ENCODE measurements around the gene PROCR.
A peak's percentile ranks its signal among the peaks of the same experiment; 100 is the strongest.
"Not testable (repeated sequence)": the region's sequence is repeated elsewhere in the genome, so short reads cannot be mapped to it uniquely, and the experiment has no call there.

The PROCR gene

DNA sequence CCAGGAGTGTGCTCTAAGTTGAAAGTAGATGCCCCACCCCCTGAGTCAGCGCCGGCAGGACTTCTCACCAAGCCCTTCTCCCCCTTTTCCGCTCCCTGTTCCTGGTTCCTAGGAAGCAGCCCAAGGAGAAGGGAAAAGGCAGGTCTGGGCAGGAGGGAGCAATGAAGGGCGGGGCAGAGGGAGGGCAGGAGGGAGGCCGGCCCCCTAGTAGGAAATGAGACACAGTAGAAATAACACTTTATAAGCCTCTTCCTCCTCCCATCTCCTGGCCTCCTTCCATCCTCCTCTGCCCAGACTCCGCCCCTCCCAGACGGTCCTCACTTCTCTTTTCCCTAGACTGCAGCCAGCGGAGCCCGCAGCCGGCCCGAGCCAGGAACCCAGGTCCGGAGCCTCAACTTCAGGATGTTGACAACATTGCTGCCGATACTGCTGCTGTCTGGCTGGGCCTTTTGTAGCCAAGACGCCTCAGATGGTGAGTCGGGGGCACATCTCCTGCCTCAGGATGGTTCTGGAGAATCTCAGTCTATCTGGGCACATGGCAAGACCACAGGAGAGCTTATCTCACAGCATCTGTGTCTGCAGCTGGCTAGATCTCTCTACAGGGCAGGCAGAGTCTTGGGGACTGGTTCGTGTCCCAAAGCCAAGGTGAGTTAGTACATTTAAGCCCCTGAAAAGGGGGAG, at the start of gene PROCR:
Gene PROCR (plus strand): TSS at position 320 of the 681 bp plus-strand sequence. CDS start 83 bp downstream, at position 403.
- DNase-seq (ENCODE audit: low read depth in 2 of 2) = no peak

DNA sequence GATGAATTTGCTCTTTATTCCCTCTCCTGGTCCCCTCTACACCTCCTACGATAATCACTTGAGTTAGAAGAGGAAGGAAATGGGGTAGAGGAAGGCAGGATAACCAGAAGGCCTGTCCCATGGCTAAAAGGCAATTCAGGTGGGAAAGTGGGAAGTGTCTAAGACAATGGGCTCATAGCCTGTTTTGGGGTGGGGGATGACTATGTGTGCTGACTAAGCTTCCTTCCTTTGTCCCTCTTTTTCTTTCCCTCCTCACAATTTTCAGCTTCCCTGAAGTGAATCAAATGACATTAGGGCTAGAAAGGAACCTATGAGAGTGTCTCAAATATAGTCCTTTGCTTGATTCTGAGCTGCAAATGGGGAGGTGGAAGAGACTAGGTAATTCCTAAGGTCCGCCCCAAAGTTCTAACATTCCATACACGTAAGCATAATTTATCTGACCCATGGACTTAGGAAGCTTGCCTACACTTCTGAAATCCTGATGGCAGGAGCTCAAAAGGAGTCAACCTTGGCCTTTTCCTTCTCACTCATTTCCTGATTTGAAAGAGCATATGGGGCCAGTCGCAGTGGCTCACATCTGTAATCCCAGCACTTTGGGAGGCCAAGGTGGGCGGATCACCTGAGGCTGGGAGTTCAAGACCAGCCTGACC, 49.0 kb upstream of the PROCR start:
- DNase-seq (ENCODE audit: low read depth in 2 of 2) = no peak

DNA sequence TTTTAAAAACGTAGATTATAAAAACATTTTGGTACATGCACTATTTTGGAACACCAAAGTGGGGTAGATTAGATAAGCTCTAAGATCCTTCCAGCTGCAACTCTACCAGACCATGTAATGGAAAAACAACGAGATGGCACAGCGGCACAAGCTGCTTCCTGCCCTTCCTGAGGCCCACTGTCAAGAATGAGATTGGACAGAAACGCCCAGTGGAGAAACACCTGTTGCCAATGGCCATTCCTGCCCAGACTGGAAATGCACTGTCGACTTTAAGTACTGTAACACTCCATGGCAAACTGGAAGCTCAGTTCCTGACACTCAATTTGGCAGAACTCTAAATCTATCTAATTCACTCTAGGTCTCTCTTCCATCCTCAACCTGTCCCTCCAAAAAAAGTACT, 46.1 kb upstream of the PROCR start:
- DNase-seq (ENCODE audit: low read depth in 2 of 2) = no peak

- DNase-seq (ENCODE audit: low read depth in 2 of 2) = no peak
Observed at GRCh38 chr20:35129647-35130069, 42.2 kb upstream of the PROCR start.

DNA sequence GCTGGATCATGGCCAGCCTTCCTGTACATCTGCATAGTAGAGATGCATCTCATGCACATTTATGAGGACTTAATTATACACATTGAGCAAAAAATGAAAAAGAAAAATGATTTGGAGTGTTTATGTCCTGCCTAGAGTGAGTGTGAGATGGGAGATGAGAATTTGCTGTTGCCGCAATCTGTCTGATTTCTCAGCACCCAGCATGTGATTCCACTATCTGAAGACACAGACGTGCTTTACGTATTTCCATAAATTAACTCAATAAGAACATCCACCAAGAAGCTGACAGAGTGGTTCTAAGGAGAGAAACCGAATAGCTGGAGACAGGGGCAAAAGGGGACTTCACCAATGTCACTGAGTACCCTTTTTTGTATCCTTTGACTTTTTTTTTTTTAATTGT, 39.9 kb upstream of the PROCR start:
- no peak for DNase-seq (ENCODE audit: low read depth in 2 of 2)

- DNase-seq (ENCODE audit: low read depth in 2 of 2) = no peak
Observed at GRCh38 chr20:35133031-35133430, 38.8 kb upstream of the PROCR start.

DNA sequence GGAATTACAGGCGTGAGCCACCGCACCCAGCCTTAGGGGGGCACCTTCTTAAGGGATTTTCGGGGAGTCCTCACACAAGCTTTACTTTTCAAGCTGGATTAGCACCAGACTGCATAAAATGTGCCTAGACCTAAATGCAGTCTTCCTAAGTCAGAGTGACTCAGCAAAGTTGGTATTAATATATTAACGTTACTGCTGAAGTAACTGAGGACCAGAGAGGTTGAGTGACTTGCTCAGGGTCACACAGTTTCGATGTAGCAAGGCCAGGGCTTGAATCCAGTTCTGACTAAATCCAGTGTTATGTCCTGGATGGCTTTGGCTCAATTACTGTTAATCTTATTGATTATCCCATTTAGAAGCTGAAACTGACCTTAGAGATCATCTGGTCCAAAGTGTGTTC, 38.1 kb upstream of the PROCR start:
- no peak for DNase-seq (ENCODE audit: low read depth in 2 of 2)

DNA sequence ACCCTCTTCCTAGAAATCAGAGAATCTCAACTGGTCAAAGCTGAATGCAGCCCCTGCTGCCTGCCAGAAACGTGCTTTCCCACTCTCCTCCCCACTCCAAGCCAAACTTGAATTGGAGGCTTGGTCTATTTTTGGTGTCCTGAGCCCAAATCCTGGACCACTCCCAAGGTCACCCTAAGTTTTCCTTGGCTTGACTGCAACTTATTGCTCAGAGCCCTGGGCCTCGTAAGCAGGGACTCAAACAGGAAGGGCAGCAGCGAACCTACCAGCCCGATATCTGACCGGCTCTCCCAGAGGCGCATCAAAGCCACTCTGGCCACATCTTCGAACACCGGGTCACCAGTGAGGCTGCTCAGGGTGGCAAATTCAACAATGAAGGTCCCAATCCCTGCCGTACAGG, 37.4 kb upstream of the PROCR start:
- no peak for DNase-seq (ENCODE audit: low read depth in 2 of 2)

DNA sequence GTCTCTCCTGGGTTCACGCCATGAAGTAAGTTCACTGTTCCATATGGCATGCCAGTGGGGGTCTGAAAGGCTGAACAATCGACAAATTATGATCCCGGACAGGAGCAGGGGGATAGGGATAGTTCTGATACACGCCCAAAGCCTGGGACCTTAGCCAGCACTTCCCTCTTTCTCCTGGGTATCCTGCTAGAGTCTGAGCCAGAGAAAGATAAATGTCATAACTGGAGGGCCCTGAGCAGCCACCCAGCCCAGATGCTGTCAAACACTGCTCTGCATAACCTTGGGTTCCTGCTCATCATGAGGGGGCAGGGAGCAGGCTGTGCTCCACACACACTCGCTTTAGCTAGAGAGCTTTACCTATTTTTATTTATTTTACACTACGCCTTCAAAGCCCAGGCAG, 37.0 kb upstream of the PROCR start:
- no peak for DNase-seq (ENCODE audit: low read depth in 2 of 2)

DNA sequence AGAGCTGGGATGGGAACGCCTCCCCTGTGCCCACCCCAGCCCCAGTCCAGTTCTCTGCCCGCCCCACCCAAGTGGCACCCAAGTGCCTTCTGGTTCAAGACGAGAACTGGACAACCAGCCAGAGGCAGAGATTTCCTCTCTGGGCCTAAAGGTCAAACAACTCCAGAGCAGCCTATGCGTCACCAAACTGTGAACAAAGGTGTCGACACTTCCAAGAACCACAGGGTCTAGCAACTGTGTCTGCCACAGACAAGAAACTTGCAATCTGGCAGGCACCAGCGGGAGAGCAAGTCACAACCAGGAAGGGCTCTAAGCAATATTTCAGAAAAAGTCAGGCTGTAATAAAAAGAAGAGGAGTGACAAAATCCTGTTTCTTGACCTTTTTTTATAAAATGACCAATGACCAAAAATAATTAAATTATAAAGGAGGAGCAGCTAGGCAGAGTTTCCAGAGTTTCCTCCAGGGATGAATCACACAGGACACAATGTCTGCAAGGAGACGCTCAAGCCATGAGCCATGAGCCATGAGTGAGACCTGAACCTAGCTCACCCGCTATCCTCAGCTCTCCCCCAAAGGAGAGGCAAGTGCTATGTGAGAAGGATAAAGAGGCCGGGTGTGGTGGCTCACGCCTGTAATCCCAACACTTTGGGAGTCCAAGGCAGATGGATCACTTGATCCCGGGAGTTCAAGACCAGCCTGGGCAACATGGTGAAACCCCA, 35.8 kb upstream of the PROCR start:
- no peak for DNase-seq (ENCODE audit: low read depth in 2 of 2)

DNA sequence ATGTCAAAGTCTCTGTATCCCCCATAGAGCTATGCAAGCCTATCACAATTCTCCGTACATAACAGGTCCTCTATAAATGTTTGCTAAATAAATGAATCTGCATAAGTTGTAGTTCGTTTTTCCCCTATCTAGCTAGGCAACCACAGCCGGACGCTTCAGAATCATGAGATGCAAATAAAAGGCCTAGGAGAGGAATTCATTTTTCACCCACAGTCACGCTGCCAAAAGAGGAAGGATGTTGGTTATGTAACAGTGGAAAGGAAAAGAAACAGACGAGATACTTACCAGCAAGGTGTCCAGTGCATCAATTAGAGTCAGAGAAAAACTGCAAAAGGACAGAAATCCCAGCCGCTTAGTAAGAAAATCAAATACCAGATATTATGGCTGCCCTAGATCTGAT, 27.2 kb upstream of the PROCR start:
- no peak for DNase-seq (ENCODE audit: low read depth in 2 of 2)

DNA sequence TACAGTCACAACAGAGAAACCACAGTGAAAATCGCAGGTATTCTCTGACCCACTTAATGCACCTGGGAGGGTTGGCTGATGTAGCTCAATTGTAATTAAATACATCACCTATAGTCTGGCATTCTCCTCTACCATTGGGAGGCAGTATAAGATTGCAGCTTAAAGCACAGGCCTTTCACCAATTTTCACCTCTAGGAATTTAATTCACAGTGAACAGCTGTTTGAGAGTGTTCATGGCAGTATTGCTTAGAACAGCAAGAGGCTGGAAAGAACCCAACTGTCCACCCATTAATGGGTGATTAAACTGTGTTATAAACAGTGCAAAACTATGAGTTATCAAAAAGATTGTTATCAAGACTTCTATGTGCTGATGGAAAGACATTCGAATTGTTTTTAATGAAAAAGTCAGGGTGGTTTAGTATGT, 26.7 kb upstream of the PROCR start:
- no peak for DNase-seq (ENCODE audit: low read depth in 2 of 2)

DNA sequence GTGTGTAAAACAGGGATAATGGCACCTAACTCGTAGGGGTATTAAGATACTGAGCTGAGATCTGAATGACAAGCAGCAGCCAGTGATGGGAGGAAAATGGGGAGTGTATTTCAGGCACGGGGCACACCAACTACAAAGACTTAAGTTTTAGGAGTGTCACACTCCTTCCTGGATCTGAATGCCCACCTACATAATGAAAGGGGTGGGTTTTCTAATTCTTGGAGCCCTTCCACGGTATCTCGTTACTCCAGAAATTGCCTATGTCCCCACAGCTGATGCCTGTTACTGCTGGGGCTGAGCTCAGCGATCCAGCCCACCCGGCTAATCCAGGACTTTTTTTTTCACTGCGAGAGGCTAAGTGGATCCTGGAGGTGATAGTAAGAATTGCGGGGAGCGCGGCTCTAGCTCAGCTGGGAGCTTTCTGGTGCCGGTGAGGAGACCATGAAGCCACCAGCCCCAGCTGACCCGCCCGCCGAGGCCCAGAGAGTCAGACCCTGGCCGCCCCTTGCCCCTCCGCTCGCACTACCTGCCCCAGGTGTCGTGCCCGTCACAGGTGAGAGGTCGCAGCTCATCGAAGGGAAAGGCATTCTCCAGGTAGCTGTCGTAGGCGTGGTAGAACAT, 25.5 kb upstream of the PROCR start:
- DNase-seq (ENCODE audit: low read depth in 2 of 2) = no peak

DNA sequence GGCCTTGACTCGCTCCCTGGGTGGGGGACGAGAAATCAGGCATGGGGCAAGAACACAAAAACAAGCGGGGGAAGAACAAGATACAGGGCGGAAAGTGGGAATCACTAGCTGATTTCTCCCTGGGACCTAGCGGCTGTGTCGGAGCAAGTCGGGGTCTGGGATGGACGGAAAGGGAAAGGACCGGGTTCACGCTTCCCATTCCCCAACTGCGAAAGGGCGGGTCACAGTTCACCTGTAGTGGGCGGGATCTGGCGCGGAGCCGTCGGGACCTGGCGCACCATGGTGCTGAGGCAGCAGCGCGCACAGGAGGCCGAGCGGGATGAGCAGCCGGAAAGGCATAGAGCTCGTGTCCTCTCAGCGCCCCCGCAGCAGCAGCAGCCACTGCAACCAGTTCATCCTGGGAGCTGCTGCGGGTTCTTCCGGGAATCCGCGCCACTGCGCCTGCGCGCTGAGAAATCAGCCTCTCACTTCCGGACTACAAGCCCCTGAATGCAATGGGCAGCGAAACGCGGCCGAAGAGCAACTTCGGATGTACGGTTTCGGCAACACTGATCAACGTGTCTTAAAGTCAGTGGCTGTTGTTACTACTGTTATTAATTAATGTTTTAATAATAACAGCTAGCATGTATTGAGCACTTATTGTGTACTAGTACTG, 24.8 kb upstream of the PROCR start, which contains the start of gene EDEM2:
Gene EDEM2 (minus strand): TSS at position 417 of the 655 bp plus-strand sequence. CDS start 78 bp downstream, at position 339.
- DNase-seq (ENCODE audit: low read depth in 2 of 2) = peak; percentile 89 to 90

GRCh38 chr20:35147575-35148071, 24.2 kb upstream of the PROCR start:
- DNase-seq (ENCODE audit: low read depth in 2 of 2) = not testable (repeated sequence)

DNA sequence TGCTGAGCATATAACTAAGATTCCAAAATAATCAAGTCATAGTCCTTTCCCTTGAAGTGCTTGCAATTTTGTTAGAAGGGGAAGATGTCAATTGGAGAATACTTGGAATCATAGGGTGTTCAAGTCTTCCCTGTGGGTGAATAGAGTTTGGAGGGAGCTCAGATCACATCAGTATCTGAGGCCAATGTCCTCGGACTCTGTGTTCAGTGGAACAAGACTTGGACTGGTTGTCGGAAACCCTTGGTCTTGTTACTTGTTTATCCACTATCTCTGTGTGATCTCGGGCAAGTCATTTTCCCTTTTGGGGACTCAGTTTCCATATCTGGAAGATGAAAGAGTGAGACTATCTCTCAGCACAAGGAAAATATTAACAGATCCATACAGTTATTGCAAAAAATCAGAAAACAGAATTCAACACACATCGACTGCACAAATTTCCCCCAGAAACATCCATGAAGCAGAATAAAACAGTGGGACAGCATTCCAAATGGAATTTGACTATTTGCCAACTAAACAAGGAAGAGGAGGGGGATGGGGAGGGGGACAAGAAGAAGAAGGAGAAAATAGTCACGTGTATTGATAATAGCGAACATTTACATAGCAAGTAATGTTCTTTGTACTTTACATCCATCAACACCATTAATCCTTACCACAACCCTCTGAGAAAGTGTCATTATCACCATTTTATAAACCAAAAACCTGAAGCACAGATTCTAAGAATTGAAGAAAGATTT, 20.9 kb upstream of the PROCR start:
- DNase-seq (ENCODE audit: low read depth in 2 of 2) = no peak

DNA sequence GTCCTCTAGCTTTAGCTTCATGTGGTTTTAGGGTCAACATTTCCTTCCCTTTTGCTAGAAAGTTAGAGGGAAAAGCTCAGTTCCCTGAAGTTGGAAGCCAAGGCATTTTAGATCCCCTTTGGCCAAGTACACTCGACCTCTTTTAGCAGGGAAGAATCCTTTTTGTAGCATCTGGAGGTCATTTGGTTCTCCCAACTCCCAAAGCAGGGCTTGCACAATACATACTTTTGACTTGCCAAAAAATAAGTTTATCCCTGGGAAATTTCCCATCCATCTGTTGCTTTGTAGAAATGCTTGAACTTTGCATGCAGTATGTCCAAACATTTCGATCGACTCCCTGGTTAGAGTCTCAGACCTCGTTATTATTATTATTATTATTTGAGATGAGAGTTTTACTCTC, 20.1 kb upstream of the PROCR start:
- DNase-seq (ENCODE audit: low read depth in 2 of 2) = no peak

GRCh38 chr20:35155936-35156335, 15.9 kb upstream of the PROCR start:
- DNase-seq (ENCODE audit: low read depth in 2 of 2) = no peak

DNA sequence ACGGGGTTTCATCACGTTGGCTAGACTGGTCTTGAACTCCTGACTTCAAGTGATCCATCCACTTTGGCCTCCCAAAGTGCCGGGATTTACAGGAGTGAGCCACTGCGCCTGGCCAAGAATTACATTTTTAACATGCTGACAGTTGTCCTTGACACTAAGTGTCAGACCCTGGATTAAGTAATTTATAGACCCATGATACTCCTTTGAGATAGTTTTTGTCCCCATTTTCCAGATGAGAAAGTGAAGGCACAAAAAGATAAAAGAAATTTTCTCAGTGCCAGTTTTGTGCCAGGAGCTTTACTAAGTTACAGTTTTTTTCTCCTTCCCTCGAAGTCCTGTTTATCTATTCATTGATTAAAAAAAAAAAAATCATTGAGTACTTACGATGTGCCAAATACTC, 14.9 kb upstream of the PROCR start:
- DNase-seq (ENCODE audit: low read depth in 2 of 2) = no peak

DNA sequence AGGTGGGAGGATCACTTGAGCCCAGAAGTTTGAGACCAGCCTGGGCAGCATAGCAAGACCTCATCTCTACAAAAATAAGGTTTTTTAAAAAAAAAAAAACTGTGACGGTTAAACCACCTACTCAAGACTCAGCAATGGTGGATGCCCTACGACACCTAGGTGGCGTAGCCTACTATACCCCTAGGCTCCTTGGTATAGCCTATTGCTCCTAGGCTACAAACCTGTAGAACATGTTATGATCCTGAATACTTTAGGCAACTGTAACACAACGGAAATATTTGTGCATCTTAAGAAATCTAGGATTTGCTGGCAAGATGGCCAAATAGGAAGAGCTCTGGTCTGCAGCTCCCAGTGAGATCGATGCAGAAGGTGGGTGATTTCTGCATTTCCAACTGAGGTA, 11.5 kb upstream of the PROCR start:
- not testable (repeated sequence) for DNase-seq (ENCODE audit: low read depth in 2 of 2)

DNA sequence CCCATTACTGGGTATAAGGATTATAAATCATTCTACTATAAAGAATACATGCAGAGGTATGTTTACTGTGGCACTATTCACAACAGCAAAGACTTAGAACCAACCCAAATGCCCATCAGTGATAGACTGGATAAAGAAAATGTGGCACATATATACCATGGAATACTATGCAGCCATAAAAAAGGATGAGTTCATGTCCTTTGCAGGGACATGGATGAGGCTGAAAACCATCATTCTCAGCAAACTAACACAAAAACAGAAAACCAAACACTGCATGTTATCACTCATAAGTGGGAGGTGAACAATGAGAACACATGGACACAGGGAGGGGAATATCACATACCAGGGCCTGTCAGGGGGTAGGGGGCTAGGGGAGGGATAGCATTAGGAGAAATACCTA, 7.3 kb upstream of the PROCR start:
- not testable (repeated sequence) for DNase-seq (ENCODE audit: low read depth in 2 of 2)
